HepG2 (cell line): ENCODE results near the gene HMCN2. TPM values are rescaled to one million over a fixed set of nuclear protein-coding genes. Genes with fewer than 3 reads are reported as not detected.

Source experiments
- ATAC-seq: fragments of 200-7000 bp; cut with Tn5 transposase; 3 replicates; pipeline ENCODE4 v1.9.1; 2020; ENCODE audit warnings: mild to moderate bottlenecking, moderate library complexity
- BruUV-seq: library from RNA; stranded (reverse); fragments of 400-500 nt; replicated peaks from 2 replicates; lab custom pipeline; 2021; lab: Mats Ljungman, UMichigan
- CTCF ChIA-PET: fragments of 300-600 bp; formaldehyde crosslinking; extraction: SDS; loops from one replicate; lab custom pipeline; 2021; ENCODE audit warnings: low total read pairs, inconsistent platforms, low intra/inter-chr PET ratio; lab: Yijun Ruan, JAX
- POLR2A ChIA-PET: fragments of 350-600 bp; sonication (Branson Sonifier 250); formaldehyde crosslinking; loops from one replicate; lab custom pipeline; 2020; ENCODE audit warnings: antibody characterized with exemption, inconsistent platforms; lab: Yijun Ruan, JAX
- DNase-seq: peaks from one replicate; pipeline ENCODE4 v3.0.0-alpha.2; 2015; ENCODE audit warnings: low spot score
- FAIRE-seq: peaks from 3 replicates; lab custom pipeline; 2011; peaks lifted over from hg19 to GRCh38; lab: Jason Lieb, UNC
- H2AFZ ChIP-seq: one replicate; pipeline ENCODE4 v1.6.1; 2011; ENCODE audit warnings: low read length, inconsistent platforms
- H3K27ac ChIP-seq: fragments of 300-600 bp; 3 replicates; pipeline ENCODE4 v1.8.0; 2011; ENCODE audit warnings: mixed run types, mild to moderate bottlenecking, mixed read lengths, low read length, inconsistent platforms; ENCODE audit not compliant: insufficient read depth; ENCODE audit errors: extremely low read length
- H3K27me3 ChIP-seq, 2 experiments: fragments of 200-600 bp in 1 of 2; 2 replicates in 1 of 2; 3 replicates in 1 of 2; pipeline versions ENCODE4 v1.6.0 to v1.8.0; 2011; ENCODE audit warnings: low read length in 2 of 2, mild to moderate bottlenecking in 2 of 2, moderate library complexity in 2 of 2, inconsistent platforms in 1 of 2; ENCODE audit not compliant: insufficient read depth in 2 of 2, control insufficient read depth in 1 of 2
- H3K36me3 ChIP-seq, 2 experiments: fragments of 200-600 bp in 1 of 2; replicated peaks in 1 of 2; 2 replicates in 1 of 2; 3 replicates in 1 of 2; pipeline versions ENCODE4 v1.5.1 to v1.8.0; 2011; ENCODE audit warnings: low read length in 2 of 2, inconsistent platforms in 1 of 2; ENCODE audit not compliant: insufficient read depth in 2 of 2, control insufficient read depth in 1 of 2
- H3K4me1 ChIP-seq: 2 replicates; pipeline ENCODE4 v1.5.1; 2012; ENCODE audit warnings: low read length, inconsistent platforms; ENCODE audit not compliant: insufficient read depth
- H3K4me2 ChIP-seq: 2 replicates; pipeline ENCODE4 v1.6.0; 2011; ENCODE audit warnings: low read depth, low read length, inconsistent platforms
- H3K4me3 ChIP-seq, 3 experiments: fragments of 200-600 bp in 1 of 3; sonication (generic), shearing (Covaris generic) in 1 of 3; replicated peaks in 1 of 3; 2 replicates each; pipeline ENCODE4 v1.5.1; 2011 to 2016; ENCODE audit warnings: low read length in 3 of 3, inconsistent platforms in 2 of 3, low read depth in 2 of 3, mild to moderate bottlenecking in 2 of 3, control low read depth in 1 of 3, mixed read lengths in 1 of 3; ENCODE audit not compliant: insufficient read depth in 1 of 3
- H3K79me2 ChIP-seq: one replicate; pipeline ENCODE4 v1.6.1; 2011; ENCODE audit warnings: low read length, inconsistent platforms; ENCODE audit not compliant: insufficient read depth
- H3K9ac ChIP-seq: 2 replicates; pipeline ENCODE4 v1.6.0; 2011; ENCODE audit warnings: mild to moderate bottlenecking, low read depth, low read length, inconsistent platforms; ENCODE audit not compliant: insufficient read depth
- H3K9me3 ChIP-seq: 2 replicates; pipeline ENCODE4 v1.5.1; 2012; ENCODE audit warnings: mild to moderate bottlenecking, low read length
- H4K20me1 ChIP-seq: 2 replicates; pipeline ENCODE4 v1.6.0; 2011; ENCODE audit warnings: inconsistent platforms, mild to moderate bottlenecking, low read length, moderate library complexity; ENCODE audit not compliant: insufficient read depth
- CEBPG ChIP-seq: IDR thresholded peaks from 2 replicates; pipeline ENCODE4 v1.6.1; 2016
- HMGXB4 ChIP-seq, 2 experiments: sonication (generic) in 1 of 2; formaldehyde crosslinking in 1 of 2; IDR thresholded peaks; 2 replicates each; pipeline versions ENCODE4 v1.4.0 to v1.6.1; 2018 to 2020; ENCODE audit warnings: missing genetic modification reagents in 2 of 2, borderline replicate concordance in 1 of 2, low read depth in 1 of 2, mild to moderate bottlenecking in 1 of 2, missing biosample characterization in 1 of 2
- HOXA5 ChIP-seq: sonication (generic); formaldehyde crosslinking; IDR thresholded peaks from 2 replicates; pipeline ENCODE4 v1.4.0; 2020; ENCODE audit warnings: missing genetic modification reagents
- NR3C1 ChIP-seq: sonication (generic); formaldehyde crosslinking; IDR thresholded peaks from 2 replicates; pipeline ENCODE4 v1.4.0; 2020; ENCODE audit warnings: missing genetic modification reagents
- RAD51 ChIP-seq: fragments of 450-650 bp; IDR thresholded peaks from 2 replicates; pipeline ENCODE4 v1.6.1; 2016; ENCODE audit warnings: borderline replicate concordance
- ZNF10 ChIP-seq: sonication (generic); formaldehyde crosslinking; IDR thresholded peaks from 2 replicates; pipeline ENCODE4 v1.4.0; 2020; ENCODE audit warnings: mild to moderate bottlenecking, low read depth, missing genetic modification reagents, borderline replicate concordance
- ZNF276 ChIP-seq: sonication (generic); formaldehyde crosslinking; IDR thresholded peaks from 2 replicates; pipeline ENCODE4 v1.4.0; 2020; ENCODE audit warnings: mild to moderate bottlenecking, low read depth, missing genetic modification reagents
- ZNF354B ChIP-seq: sonication (generic); formaldehyde crosslinking; IDR thresholded peaks from 2 replicates; pipeline ENCODE4 v1.8.0; 2022; ENCODE audit warnings: mild to moderate bottlenecking, missing genetic modification reagents
- ZNF468 ChIP-seq: sonication (generic); formaldehyde crosslinking; IDR thresholded peaks from 2 replicates; pipeline ENCODE4 v1.8.0; 2022; ENCODE audit warnings: mild to moderate bottlenecking, moderate library complexity, missing genetic modification reagents
- whole genome bisulfite sequencing: methylation state at CpG from one replicate; pipeline ENCODE4 v1.1.6; 2017; ENCODE audit warnings: low lambda C conversion rate; 5-methylcytosine and 5-hydroxymethylcytosine counted together
- in situ Hi-C: cut with HindIII; loops from 2 replicates; pipeline ENCODE4 v1.10.0; 2017; ENCODE audit warnings: low pct_unique_long_range_greater_than_20kb; ENCODE audit not compliant: extremely low pct_ligation_motif_present
- intact Hi-C: fragments of 100-400 bp; cut with micrococcal nuclease; formaldehyde crosslinking; loops from one replicate; pipeline ENCODE4 v1.10.0; 2022; ENCODE audit not compliant: unreplicated experiment
- polyA plus RNA-seq, 8 experiments: library from polyadenylated mRNA; depleted of rRNA in 3 of 8; stranded (reverse) in 7 of 8; unstranded in 1 of 8; fragments of >200 nt; fragmentation: Illumina TruSeq in 4 of 8; extraction: Trizol in 4 of 8; gene quantifications; 2 replicates each; pipeline versions ENCODE4 v1.2.1 to v1.2.3, GENCODE V29; 2011 to 2016; ENCODE audit warnings: low read depth in 4 of 8, missing spikeins in 1 of 8, mixed read lengths in 1 of 8; ENCODE audit not compliant: insufficient read depth in 1 of 8
- total RNA-seq, 5 experiments: library from RNA; depleted of rRNA; stranded (reverse); fragments of >200 nt; fragmentation: Illumina TruSeq; extraction: Trizol; gene quantifications; 2 replicates each; pipeline ENCODE4 v1.2.3, GENCODE V29; 2016; ENCODE audit warnings: low read depth in 1 of 5

The HMCN2 gene
- total and polyA plus RNA-seq, 2 of the 13 experiments (the other 11 are each of a cell fraction or from before 2014, with no cell fraction given) = 0.09 TPM; not detected in 1

GRCh38 chr9:130236436-130236985 lies 29.0 kb upstream of the HMCN2 start:
- Histone ChIP-seq H3K9me3 (no peaks in the 10 kb centered on the region), H4K20me1 (no peaks in the 10 kb centered on the region), H3K79me2 (no peaks in the 10 kb centered on the region), H3K9ac (no peak overlapping the region), H3K4me3 (no peak overlapping the region), H3K36me3 (no peaks in the 10 kb centered on the region), H2AFZ (no peak overlapping the region), H3K4me1 (peaks cover 37% of the 10 kb centered on the region), H3K4me2 (no peak overlapping the region), H3K27me3 (no peaks in the 10 kb centered on the region)
- intact Hi-C loops = loop anchor here (1.0 kb wide), 1 partner anchor 129 kb away; no protein-coding TSS in a partner anchor
- ChIA-PET CTCF (interaction anchor here (0.6 to 2.9 kb wide), 4 partner anchors 80 to 351 kb away, joined by 3 to 30 read pairs (median 5); no protein-coding TSS in a partner anchor), POLR2A (no interaction called here)
- FAIRE-seq = no peak
- BruUV-seq = no TSS peak
- ATAC-seq = no peak
- no peak for DNase-seq
- in situ Hi-C loops = loop anchor here (5.0 kb wide), 1 partner anchor 124 kb away; no protein-coding TSS in a partner anchor
- TF ChIP-seq HOXA5 (CRISPR knock-in tag) (no peak), CEBPG (no peak), ZNF468 (no peak), RAD51 (no peak), ZNF10 (CRISPR knock-in tag) (no peak), NR3C1 (CRISPR knock-in tag) (no peak), HMGXB4 (CRISPR knock-in tag; IDR thresholded peaks at IDR 0.05; ENCODE audit: borderline replicate concordance in 1 of 2, low read depth in 1 of 2) (no peak), ZNF354B (no peak), ZNF276 (CRISPR knock-in tag) (no peak)
- TF ChIP-seq, all 625 proteins: peak for 0
- WGBS = 57% methylated on average over 10 of the region's 10 CpGs
- no peak overlapping the region for H3K27ac ChIP-seq
